SK-N-SH (cell line): ENCODE results near the gene GPX6. TPM values are rescaled to one million over a fixed set of nuclear protein-coding genes. Genes with fewer than 3 reads are reported as not detected.
A peak's percentile ranks its signal among the peaks of the same experiment; 100 is the strongest.

Experiments
- CTCF ChIA-PET: fragments of 300-600, 350-600 bp; formaldehyde crosslinking; extraction: SDS; loops from one replicate; lab custom pipeline; 2021; lab: Yijun Ruan, JAX
- POLR2A ChIA-PET: fragments of 350-600 bp; sonication (Branson Sonifier 250); formaldehyde crosslinking; extraction: SDS; loops from one replicate; lab custom pipeline; 2020; ENCODE audit warnings: antibody characterized with exemption, inconsistent platforms; lab: Yijun Ruan, JAX
- DNase-seq: peaks from one replicate; pipeline ENCODE4 v3.0.0; 2012
- H2AFZ ChIP-seq: fragments of 200-600 bp; sonication (generic); 2 replicates; pipeline ENCODE4 v1.8.1; 2016; ENCODE audit warnings: antibody characterized with exemption, mild to moderate bottlenecking, low read depth
- H3F3A ChIP-seq: fragments of 200-600 bp; sonication (generic); replicated peaks from 2 replicates; pipeline ENCODE3; 2016; ENCODE audit warnings: antibody characterized with exemption, mild to moderate bottlenecking; ENCODE audit not compliant: insufficient read depth
- H3K27ac ChIP-seq, 2 experiments: fragments of 200-500 bp in 1 of 2; fragments of 200-600 bp in 1 of 2; sonication (Bioruptor generic) in 1 of 2; sonication (generic), shearing (Covaris generic) in 1 of 2; 2 replicates each; pipeline versions ENCODE4 v1.5.1 to v1.6.1; 2014 to 2016; ENCODE audit warnings: low read depth in 2 of 2, inconsistent platforms in 1 of 2, low read length in 1 of 2, mild to moderate bottlenecking in 1 of 2, mixed read lengths in 1 of 2
- H3K27me3 ChIP-seq: fragments of 200-600 bp; sonication (generic), shearing (Covaris generic); 2 replicates; pipeline ENCODE4 v1.6.1; 2016; ENCODE audit warnings: mixed run types; ENCODE audit not compliant: insufficient read depth
- H3K36me3 ChIP-seq, 2 experiments: fragments of 200-500 bp in 1 of 2; fragments of 200-600 bp in 1 of 2; sonication (Bioruptor generic) in 1 of 2; sonication (generic) in 1 of 2; replicated peaks in 1 of 2; 2 replicates each; pipeline versions ENCODE3 to v1.5.1; 2014 to 2016; ENCODE audit warnings: low read length in 1 of 2, mild to moderate bottlenecking in 1 of 2; ENCODE audit not compliant: insufficient read depth in 2 of 2, control insufficient read depth in 1 of 2
- H3K4me1 ChIP-seq, 2 experiments: fragments of 200-500 bp in 1 of 2; fragments of 200-600 bp in 1 of 2; sonication (Bioruptor generic) in 1 of 2; sonication (generic), shearing (Covaris generic) in 1 of 2; 2 replicates each; pipeline versions ENCODE4 v1.5.1 to v1.6.1; 2014 to 2016; ENCODE audit warnings: low read depth in 1 of 2, low read length in 1 of 2, mixed run types in 1 of 2; ENCODE audit not compliant: insufficient read depth in 2 of 2, control insufficient read depth in 1 of 2
- H3K4me2 ChIP-seq: fragments of 200-600 bp; sonication (generic), shearing (Covaris generic); 2 replicates; pipeline ENCODE4 v1.6.1; 2017; ENCODE audit warnings: mixed run types
- H3K4me3 ChIP-seq, 2 experiments: fragments of 200-500 bp in 1 of 2; fragments of 200-600 bp in 1 of 2; sonication (Bioruptor generic) in 1 of 2; sonication (generic), shearing (Covaris generic) in 1 of 2; 2 replicates each; pipeline versions ENCODE4 v1.5.1 to v1.8.1; 2014 to 2016; ENCODE audit warnings: low read depth in 2 of 2, inconsistent platforms in 1 of 2, low read length in 1 of 2, mild to moderate bottlenecking in 1 of 2, mixed read lengths in 1 of 2, moderate library complexity in 1 of 2
- H3K79me2 ChIP-seq: fragments of 200-600 bp; sonication (generic); 2 replicates; pipeline ENCODE4 v1.8.1; 2017; ENCODE audit warnings: mild to moderate bottlenecking; ENCODE audit not compliant: insufficient read depth
- H3K9ac ChIP-seq: fragments of 200-600 bp; sonication (generic); 2 replicates; pipeline ENCODE4 v1.6.1; 2017; ENCODE audit warnings: mixed run types
- H3K9me2 ChIP-seq: fragments of 200-600 bp; sonication (generic); 2 replicates; pipeline ENCODE4 v1.6.1; 2017; ENCODE audit warnings: mixed run types
- H3K9me3 ChIP-seq: fragments of 200-600 bp; sonication (generic); 2 replicates; pipeline ENCODE4 v1.6.1; 2017; ENCODE audit warnings: mixed run types, mild to moderate bottlenecking, moderate library complexity
- H4K20me1 ChIP-seq: fragments of 200-600 bp; sonication (generic); 2 replicates; pipeline ENCODE4 v1.6.1; 2017; ENCODE audit warnings: mild to moderate bottlenecking, mixed run types; ENCODE audit not compliant: insufficient read depth
- CHD2 ChIP-seq: fragments of 150-350 bp; IDR thresholded peaks from 2 replicates; pipeline ENCODE4 v1.6.1; 2018; ENCODE audit warnings: low read length; ENCODE audit not compliant: partially characterized antibody
- ELF1 ChIP-seq: IDR thresholded peaks from 2 replicates; pipeline ENCODE4 v1.4.0; 2012
- FOSL2 ChIP-seq: IDR thresholded peaks from 2 replicates; pipeline ENCODE4 v1.4.0; 2012; ENCODE audit warnings: low read depth, mild to moderate bottlenecking, moderate library complexity, borderline replicate concordance
- GABPA ChIP-seq: IDR thresholded peaks from 2 replicates; pipeline ENCODE4 v1.4.0; 2012; ENCODE audit warnings: low read depth, mild to moderate bottlenecking
- GATA2 ChIP-seq: sonication (generic); formaldehyde crosslinking; IDR thresholded peaks from 2 replicates; pipeline ENCODE4 v1.5.0; 2020; ENCODE audit warnings: mild to moderate bottlenecking, missing genetic modification reagents
- POLR2AphosphoS5 ChIP-seq: IDR thresholded peaks from 2 replicates; pipeline ENCODE4 v1.6.1; 2012; ENCODE audit warnings: low read depth, low read length
- RAD21 ChIP-seq: IDR thresholded peaks from 2 replicates; pipeline ENCODE4 v1.6.1; 2012; ENCODE audit warnings: mild to moderate bottlenecking, low read length
- SIN3A ChIP-seq: IDR thresholded peaks from 2 replicates; pipeline ENCODE4 v1.6.1; 2012; ENCODE audit warnings: low read depth, mild to moderate bottlenecking, low read length, moderate library complexity, borderline replicate concordance
- SMC3 ChIP-seq: IDR thresholded peaks from 2 replicates; pipeline ENCODE4 v1.6.1; 2012; ENCODE audit warnings: low read depth, low read length, improper control_type of control experiment
- YY1 ChIP-seq: IDR thresholded peaks from 2 replicates; pipeline ENCODE4 v1.4.0; 2012; ENCODE audit warnings: low read depth, mild to moderate bottlenecking
- WGBS: methylation state at CpG from one replicate; pipeline ENCODE4 v1.1.6; 2017; ENCODE audit warnings: low lambda C conversion rate; 5-methylcytosine and 5-hydroxymethylcytosine counted together
- polyA plus RNA-seq, 3 experiments: library from polyadenylated mRNA; depleted of rRNA; stranded (reverse); fragments of >200 nt; gene quantifications; 2 replicates each; pipeline ENCODE4 v1.2.3, GENCODE V29; 2012
- TF ChIP-seq, protein P1 (sequence below): fragments of 150-350 bp; IDR thresholded peaks from 2 replicates; pipeline ENCODE4 v1.6.1; 2016; ENCODE audit warnings: mild to moderate bottlenecking, low read depth, low read length
- TF ChIP-seq, protein P2 (sequence below): IDR thresholded peaks from 2 replicates; pipeline ENCODE4 v1.4.0; 2012; ENCODE audit warnings: low read depth, borderline replicate concordance
- TF ChIP-seq, protein P3 (sequence below): fragments of 200-600 bp; sonication (generic); IDR thresholded peaks from 2 replicates; pipeline ENCODE4 v1.6.1; 2017; ENCODE audit warnings: antibody characterized with exemption, mild to moderate bottlenecking, moderate library complexity
- TF ChIP-seq, protein P4 (sequence below): fragments of 150-350 bp; IDR thresholded peaks from 2 replicates; pipeline ENCODE4 v1.6.1; 2017; ENCODE audit warnings: antibody characterized with exemption, low read length, low read depth, borderline replicate concordance

GPX6 gene
- polyA plus RNA-seq, 1 of the 3 experiments (the other 2 are of a cell fraction), result not detected

DNA sequence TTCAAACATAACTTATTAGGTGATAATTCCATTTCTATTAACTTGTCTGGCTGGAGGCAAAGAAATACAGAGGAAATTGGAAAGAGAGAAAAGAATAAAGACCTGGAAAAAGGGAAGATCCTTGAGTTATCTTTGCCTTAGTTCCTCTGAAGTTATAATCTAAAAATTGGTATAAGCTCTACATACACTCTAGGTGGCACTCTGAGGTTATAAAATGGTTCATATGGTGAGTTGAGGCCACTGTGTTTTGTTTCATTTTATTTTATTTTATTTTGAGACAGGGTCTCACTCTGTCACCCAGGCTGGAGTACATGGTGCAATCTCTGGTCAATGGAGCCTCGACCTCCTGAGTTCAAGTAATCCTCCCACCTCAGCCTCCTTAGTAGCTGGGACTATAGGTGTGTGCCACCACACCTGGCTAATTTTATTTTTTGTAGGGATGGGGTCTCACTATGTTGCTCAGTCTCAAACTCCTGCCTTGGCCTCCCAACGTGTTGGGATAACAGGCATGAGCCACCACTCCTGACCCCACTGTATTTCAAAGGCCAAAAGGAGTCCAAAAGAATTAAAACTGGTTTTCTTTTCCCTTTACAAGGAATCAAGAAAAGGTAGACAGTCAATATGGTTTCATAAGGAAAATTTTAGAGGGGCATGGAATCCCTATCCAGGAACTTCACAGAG is 19.4 kb downstream of the GPX6 start:
- H3K27ac ChIP-seq, result no peak overlapping the region
- DNase-seq, result no peak
- H2AFZ ChIP-seq, result no peak overlapping the region
- no peaks in the 10 kb centered on the region for H3K9me3 ChIP-seq
- no peaks in the 10 kb centered on the region for H3K4me1 ChIP-seq
- no peaks in the 10 kb centered on the region for H4K20me1 ChIP-seq
- H3K36me3 ChIP-seq, result no peaks in the 10 kb centered on the region
- no peaks in the 10 kb centered on the region for H3K79me2 ChIP-seq
- H3K4me2 ChIP-seq, result no peak overlapping the region
- 0% methylated on average over 2 of the region's 2 CpGs for WGBS
- no peaks in the 10 kb centered on the region for H3K9me2 ChIP-seq
- TF ChIP-seq FOSL2, result no peak
- TF ChIP-seq ELF1, result no peak
- TF ChIP-seq, protein P1, sequence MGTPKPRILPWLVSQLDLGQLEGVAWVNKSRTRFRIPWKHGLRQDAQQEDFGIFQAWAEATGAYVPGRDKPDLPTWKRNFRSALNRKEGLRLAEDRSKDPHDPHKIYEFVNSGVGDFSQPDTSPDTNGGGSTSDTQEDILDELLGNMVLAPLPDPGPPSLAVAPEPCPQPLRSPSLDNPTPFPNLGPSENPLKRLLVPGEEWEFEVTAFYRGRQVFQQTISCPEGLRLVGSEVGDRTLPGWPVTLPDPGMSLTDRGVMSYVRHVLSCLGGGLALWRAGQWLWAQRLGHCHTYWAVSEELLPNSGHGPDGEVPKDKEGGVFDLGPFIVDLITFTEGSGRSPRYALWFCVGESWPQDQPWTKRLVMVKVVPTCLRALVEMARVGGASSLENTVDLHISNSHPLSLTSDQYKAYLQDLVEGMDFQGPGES, result no peak
- TF ChIP-seq SIN3A, result no peak
- TF ChIP-seq CHD2, result no peak
- TF ChIP-seq GABPA, result no peak
- no peak for TF ChIP-seq YY1
- TF ChIP-seq, protein P2, sequence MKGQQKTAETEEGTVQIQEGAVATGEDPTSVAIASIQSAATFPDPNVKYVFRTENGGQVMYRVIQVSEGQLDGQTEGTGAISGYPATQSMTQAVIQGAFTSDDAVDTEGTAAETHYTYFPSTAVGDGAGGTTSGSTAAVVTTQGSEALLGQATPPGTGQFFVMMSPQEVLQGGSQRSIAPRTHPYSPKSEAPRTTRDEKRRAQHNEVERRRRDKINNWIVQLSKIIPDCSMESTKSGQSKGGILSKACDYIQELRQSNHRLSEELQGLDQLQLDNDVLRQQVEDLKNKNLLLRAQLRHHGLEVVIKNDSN, result no peak
- peak; percentile 25; the same call in 1 of the 2 replicates for TF ChIP-seq SMC3
- TF ChIP-seq GATA2 (CRISPR knock-in tag), result no peak
- no peak for TF ChIP-seq POLR2AphosphoS5
- TF ChIP-seq, protein P3, sequence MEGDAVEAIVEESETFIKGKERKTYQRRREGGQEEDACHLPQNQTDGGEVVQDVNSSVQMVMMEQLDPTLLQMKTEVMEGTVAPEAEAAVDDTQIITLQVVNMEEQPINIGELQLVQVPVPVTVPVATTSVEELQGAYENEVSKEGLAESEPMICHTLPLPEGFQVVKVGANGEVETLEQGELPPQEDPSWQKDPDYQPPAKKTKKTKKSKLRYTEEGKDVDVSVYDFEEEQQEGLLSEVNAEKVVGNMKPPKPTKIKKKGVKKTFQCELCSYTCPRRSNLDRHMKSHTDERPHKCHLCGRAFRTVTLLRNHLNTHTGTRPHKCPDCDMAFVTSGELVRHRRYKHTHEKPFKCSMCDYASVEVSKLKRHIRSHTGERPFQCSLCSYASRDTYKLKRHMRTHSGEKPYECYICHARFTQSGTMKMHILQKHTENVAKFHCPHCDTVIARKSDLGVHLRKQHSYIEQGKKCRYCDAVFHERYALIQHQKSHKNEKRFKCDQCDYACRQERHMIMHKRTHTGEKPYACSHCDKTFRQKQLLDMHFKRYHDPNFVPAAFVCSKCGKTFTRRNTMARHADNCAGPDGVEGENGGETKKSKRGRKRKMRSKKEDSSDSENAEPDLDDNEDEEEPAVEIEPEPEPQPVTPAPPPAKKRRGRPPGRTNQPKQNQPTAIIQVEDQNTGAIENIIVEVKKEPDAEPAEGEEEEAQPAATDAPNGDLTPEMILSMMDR, result peak; percentile 32
- TF ChIP-seq RAD21, result peak; percentile 64
- TF ChIP-seq, protein P4, sequence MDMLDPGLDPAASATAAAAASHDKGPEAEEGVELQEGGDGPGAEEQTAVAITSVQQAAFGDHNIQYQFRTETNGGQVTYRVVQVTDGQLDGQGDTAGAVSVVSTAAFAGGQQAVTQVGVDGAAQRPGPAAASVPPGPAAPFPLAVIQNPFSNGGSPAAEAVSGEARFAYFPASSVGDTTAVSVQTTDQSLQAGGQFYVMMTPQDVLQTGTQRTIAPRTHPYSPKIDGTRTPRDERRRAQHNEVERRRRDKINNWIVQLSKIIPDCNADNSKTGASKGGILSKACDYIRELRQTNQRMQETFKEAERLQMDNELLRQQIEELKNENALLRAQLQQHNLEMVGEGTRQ, result no peak
- no peak overlapping the region for H3K4me3 ChIP-seq
- H3K9ac ChIP-seq, result no peak overlapping the region
- H3K27me3 ChIP-seq, result no peaks in the 10 kb centered on the region; the same call in 1 of the 2 replicates
- POLR2A ChIA-PET, result no interaction called here
- H3F3A ChIP-seq, result no peaks in the 10 kb centered on the region
- CTCF ChIA-PET, result interaction anchor here (0.6 to 2.3 kb wide), 17 partner anchors 9 to 367 kb away, joined by 3 to 13 read pairs (median 4); no protein-coding TSS in a partner anchor
